Activated gamma-delta T cell (primary cell): Measurements from ENCODE around the gene ZFP36L2.
A peak's percentile ranks its signal among the peaks of the same experiment; 100 is the strongest.

Source experiments
- DNase-seq: peaks from one replicate; lab custom pipeline; 2025; lab: John Stamatoyannopoulos, UW

Gene ZFP36L2

DNA sequence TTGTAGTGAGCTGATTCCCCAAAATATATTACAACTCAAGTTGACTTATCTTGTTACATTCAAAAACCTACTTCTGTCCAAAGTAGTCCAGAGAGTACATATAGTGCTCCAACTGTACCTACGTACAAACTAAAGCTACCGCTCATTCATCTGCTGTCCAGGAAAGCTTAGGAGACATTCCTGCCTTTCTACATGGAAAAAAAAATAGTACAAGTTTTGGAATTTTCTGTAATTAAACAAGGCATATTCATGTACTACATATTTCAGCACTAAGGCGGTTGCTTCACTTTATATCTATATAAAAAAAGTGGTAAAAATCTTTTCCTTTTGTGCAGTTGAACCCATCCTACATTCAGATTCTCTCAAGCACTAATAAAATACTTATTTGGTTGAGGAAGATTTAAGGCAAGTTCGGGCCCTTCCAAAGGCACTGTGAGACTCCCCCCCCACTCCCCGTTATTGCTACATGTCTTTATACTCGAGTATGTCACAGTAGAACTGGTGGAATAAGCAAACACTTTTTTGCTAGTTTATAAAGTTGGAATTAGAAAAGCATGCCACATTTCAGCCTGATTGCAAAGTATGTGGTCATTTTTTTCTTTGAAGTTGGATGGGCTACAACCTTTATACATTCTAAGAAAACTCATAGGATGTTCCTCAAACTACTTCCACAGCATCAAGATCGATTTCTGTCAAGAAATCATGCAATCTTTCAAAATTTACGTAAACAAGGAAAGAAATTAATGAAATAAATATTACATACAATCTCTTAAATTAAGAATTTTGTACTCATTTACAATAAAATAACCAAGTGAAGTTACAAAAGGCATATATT is 3.7 kb downstream of the ZFP36L2 start:
- DNase-seq: no peak

DNA sequence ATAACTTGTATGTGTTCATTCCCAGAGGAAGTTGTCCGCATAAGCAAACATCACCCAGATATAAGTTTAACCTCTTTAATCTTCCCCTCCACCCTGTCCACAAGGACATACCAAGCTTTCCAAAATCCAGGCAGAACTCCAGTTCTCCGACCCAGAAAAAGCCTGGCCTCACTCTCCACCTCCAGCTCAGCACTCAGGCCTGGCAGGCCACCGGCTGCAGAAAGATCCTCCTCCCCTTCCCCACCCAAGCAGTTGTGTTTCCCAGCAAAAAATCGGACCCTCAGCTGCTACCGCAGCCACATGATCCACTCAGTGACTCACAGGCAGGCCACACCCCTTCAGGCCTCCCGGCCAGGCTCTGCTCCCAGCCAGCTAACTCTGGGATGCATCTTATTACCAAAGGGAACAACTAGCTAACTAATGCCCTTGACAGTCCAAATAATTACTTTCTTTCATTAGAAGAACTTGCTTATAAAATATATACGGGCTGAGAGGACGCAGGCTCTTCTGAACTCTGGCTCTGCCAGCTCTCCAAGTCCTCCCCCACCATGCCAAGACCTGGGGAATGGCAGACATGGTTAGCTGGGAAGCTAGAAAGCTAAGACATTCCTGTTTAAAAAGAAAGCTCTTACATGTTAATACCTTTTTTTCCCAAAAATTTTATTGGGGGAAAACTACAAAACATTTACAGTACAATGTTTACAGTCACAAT is 4.5 kb downstream of the ZFP36L2 start:
- peak; percentile 18 for DNase-seq

DNA sequence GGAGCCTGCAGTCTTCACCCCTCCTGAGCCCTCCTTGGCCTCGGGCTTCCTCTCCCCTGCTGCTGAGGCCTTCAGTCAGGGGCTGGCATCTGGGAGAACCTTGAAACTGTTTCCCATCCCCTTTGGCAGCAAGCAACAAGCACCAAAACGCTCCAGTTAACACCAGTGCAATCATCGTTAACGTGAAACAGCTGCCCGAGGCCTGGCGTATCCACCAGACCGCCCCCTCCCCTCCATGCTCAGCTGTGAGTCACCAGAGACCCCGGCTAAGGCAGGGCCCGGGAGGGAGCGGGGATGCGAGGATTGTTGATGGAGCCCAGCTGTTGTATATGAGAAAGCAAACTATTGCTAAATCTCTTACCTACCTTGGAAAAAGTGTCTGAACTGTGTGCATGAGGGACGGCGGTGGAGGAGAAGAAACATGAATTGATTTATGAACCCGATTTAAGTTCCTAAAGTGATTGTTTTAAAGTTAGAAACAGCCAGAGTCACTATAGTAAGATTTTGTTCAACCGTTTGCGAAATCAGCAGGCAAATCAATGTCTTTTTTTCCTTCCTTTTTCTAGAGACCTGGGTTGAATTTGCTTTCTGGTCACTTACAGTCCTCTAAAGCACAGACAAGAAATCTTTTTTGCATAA is 5.2 kb downstream of the ZFP36L2 start:
- DNase-seq: no peak

DNA sequence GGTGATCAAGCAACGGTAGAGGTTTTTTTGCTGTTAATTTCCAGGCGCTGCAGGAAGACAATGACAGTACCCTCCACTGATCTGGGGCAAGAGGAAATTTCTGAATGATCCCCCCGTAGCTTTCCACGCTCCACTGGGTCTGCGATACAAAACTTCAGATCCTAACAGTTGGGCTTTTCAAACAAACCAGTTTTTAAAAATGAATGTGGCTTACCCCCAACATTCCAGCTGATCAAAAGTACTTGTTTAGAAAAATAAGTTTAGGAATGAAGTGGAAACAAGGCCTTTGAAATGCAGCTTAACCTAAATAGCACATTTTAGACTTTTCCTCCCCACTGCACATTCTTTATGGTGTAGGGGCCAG is 5.7 kb downstream of the ZFP36L2 start:
- no peak for DNase-seq

DNA sequence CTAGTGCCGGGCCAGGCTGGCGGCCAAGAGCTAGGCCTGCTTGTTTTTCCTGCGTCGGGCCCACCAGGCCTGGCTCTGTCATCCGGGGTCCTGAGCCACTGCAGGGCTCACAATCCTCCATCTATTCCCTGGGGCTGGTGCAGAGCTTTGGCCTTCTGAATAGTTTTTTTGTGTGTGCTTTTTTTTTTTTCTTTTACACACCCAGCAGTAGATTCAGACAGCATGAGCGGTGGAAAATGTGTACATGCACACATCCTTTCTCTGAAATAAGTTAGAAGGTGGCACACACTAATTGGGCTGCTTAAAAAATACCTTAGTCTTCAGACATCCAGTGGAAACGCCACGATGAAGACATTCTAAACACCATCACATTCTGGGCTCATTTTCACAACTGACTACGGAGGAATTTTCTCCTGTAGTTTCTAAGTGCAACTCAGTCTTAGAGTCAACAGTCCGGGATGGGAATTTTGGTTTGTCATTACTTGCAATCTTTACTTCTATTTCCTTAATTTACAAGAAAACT is 6.1 kb downstream of the ZFP36L2 start:
- no peak for DNase-seq

DNA sequence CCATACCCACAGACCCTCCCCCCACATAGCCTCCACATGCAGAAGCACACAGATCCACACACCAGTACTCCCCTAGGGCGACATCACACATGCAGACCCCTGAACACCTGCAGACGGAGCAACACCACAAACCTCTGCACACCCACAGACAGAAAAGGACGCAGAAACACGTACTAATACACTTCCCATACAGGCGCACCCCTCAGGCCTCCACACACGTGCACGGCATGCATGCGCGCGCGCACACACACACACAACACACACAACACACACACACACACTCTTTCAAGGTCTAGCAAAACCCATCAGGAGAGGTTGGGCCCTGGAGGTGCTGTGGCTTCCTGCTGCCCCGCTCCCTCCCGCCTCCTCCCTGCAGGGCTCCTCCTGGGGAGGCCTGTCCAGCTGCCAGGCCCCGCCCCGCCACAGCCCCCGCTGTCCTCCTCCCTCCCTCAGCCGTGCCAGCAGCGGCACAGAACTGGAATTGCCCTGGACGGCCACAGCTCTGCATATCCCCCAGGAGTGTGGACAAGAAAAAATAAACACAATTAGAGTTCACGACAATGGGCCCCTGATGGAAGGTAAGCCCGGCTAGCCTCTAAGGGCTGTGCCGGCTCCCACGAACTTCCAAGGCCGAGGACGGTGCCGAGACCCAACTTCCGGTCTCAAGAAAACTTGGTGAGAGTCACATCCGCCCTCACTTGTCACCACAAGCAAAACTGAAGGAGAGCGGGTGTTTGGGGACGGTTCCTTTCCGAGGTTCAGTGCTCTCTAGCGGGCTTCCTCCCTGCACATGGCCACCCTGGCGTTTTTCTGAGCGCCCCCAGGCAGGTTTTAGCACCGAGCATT is 6.8 kb downstream of the ZFP36L2 start:
- DNase-seq: peak; percentile 61

DNA sequence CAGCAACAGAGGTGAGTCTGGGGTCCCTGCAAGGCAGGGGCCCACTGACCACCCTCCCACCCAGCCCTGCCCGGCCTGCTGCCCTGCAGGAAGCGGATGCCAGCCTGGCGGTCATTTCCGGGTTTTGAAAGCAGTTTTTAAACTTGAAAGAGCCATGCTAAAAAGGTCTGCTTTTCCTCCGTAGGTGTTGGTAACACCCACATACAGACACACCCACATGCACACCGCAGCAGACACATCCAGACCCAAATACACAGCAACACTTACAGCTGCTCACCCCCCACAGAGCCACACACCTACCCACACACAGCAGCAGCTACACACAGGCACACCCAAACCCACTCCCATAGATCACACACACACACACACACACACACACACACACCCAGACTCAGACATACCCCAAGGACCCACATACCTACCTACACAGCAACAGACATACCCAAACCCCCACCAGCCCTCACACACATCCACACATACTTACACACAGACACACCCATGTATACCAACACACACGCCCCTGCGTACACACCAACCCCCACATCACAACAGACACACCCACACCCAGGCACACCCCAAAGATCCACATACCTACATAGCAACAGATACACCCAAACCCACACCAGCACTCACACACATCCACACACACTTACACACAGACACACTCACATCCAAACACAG is 7.6 kb downstream of the ZFP36L2 start:
- DNase-seq: peak; percentile 36

DNA sequence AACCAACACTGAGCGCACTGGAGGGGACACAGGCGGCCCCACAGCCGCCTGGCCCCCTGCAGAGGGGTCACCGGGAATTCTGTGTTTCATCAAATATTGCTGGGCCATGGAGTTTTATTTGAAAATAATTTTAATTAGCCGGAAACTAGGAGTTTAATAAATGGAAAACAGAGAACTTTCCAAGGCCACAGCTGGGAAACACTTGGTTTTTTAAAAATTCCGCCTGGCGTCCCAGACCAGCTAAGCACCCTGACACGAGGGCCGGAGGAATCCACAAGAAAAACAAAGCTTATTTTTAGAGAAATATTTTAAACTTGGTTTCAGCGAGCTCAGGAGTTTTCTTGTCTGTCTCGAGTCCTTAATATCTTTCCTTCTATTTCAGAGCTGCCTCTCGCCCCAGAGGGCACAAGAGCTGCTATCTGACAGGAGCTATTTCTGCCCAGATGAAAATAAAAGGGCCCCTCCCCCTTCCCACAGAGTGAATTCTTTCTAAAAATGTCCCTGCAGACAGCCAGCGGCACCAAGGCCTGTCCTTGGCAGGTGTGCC is 8.2 kb downstream of the ZFP36L2 start:
- DNase-seq: no peak

DNA sequence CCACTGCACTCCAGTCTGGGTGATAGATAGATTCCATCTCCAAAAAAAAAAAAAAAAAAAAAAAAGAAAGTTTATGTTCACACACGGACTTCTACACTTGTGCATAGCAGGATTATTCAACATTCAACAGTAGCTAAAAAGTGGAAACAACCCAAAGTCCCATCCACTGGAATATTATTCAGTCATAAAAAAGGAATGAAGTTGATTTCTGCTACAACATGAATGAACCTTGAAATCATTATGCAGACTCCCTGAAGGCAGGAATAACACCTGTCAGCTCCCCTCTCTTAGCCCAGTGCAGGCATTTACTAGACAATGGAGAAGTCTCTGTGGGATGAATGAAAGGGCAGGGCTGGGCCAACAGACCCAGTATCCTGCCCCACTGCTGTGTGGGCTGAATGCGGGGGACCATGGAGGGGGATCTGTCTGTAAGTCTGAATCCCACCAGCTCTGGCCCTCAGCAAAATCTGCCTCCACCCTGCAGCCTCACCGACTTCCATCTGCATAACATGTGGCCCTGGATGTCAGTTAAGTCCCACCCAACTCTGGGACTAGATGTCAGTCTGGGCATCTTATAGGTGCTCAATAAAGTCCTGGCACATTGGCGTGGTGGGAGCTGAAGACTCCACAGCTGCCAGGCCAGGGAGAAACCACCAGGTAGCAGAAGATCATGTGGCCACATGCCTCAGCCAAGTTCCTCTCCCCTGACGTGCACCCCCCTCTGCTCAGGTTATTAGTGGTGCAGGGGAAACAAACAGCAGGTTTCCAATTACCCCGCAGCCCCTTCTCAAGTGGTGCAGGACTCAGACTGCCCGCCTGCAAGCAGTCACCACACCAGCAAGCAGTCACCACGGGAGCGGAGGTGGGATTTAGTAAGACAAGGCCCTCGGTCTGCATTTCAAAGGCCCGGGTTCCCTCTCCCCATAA is 8.9 kb downstream of the ZFP36L2 start:
- DNase-seq: no peak

DNA sequence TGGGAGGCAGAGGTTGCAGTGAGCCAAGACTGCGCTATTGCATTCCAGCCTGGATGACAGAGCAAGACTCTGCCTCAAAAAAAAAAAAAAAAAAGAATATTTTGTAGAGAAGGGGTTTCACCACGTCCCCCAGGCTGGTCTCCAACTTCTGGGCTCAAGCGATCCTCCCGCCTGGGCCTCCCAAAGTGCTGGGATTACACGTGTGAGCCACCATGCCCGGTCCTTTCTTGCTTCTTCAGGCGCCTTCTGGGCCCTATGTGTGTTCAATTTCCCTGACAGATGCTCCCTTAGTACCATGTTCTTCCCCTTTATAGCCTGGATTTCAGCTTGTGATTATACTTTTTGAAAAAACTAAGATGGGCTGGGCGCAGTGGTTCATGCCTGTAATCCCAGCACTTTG is 9.8 kb downstream of the ZFP36L2 start:
- DNase-seq: no peak

DNA sequence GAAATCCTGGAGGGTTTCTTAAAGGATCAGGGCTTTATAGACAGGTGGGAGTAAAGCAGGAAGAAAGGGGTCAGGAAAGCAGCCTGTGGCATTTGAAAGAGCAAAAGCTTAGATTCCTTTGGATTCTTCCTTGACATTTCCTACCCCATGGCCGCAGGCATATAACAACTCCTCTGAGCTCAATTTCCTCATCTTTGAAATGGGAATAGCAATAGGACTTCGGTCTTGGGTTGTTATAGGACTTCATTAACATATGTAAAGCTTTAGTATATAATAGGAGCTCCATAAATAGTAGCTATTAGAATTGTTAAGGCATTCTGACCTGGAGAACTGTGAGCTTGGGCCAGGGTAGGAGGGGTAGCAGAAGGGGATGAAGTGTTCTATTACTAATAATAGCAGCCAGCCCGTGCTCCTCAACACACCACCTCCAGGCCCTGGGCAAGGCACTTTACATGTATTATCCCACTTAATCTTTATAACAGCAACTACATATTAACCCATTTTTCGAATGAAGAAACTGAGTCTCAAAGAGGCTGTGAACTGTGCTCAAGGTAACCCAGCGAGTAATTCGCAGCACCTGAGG is 10.6 kb downstream of the ZFP36L2 start:
- no peak for DNase-seq

DNA sequence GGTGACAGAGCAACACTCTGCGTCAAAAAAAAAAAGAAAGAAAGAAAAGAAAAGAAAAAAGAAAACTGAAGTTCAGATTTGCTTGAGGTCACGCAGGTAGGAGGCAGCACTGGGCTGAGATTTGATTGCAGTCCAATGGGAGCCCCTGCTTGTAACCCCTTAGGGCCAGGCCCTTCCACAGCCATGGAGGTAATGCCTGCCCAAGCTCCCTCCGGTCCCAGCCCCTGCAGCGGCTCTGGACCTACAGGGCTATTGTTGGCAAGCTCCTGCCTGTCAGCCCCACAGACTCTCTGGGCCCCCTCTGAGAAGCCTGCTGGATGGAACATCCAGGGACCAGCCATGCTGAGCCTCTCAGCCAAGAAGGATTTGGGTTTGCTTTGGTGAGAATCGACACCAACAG is 12.2 kb downstream of the ZFP36L2 start:
- DNase-seq: no peak

DNA sequence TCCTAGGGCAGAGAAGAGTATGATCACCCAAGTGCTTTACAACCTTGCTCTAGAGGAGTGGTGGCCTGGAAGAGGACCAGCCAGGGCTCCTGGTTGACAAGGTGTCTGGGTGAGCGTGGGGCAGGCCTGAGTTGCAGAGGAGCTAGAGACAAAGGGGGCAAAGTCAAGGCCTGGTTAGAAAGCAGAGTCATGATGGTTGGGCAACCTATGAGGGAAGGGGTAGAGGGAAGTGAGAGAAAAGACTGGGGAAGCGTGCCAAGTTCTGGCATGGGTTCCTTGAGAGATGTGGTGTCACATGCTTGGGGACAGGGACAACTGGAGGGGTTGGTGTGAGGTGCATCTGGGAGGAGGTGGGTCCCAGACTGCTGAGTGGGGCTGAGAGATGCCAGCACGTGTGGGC is 13.5 kb downstream of the ZFP36L2 start:
- DNase-seq: no peak

DNA sequence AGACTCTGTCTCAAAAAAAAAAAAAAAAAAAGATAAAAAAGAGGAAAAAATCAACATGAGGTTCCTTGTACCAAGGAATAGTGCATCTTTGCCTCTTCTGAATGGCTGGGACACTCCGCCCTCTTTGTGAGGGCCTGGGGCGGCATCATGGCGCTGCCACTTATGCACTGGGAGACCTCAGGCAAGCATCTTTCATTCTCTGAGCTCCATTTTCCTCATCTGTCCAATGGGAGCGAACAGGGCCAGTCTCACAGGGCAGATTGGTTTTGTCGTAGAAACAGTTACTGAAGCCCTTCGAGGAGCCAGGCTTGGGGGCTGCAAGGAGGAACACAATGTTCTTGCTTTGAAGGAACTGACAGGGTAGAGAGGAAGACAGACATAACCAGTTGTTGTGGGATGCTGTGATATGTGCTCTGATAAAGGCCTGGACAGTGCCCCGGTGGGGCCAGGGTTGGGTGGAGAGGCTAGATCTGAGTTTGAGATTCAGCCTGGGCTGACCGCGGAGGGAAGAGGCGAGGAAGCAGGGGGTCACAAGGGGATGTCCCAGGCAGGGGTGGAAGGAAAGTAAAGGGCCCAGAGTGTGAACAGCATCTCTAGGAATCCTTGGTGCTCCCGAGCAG is 14.1 kb downstream of the ZFP36L2 start:
- DNase-seq: no peak

DNA sequence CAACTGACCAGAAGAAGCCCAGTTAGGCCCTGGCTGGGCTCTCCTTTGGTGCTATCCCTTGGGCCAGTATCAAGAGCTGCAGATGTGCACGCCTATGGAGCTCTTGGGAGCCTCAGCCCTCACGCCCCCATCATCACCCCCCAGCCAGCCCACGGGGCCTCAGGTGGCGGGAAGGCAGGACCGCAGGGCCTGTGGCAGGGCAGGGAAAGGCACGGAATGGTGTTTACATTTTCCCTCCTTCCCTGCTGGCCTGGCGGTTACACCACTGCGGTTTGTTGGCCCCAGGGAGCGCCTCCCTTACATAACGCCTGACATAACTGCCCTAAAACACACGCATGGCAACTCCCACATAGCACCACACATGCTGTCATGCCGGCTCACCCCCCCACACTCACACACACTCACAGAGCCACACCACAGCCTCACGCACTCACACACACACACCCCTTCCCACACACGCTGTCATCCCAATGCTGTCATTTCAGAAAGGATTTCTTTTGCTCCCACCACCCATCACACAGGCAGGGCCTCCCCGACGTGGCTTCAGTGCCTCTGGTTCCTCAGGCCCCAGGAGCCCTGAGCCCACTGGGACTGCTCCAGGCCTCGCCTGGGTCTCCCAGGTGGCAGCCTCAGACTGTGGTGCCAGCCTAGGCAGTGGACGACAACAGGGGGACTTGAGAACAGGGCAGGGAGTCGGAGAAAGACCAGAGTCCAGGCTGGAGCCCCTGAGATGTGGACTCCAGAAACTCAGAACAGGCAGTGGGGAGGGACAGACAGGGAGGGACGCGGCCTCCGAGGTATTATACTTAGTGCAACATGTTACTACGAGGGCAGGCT is 15.7 kb downstream of the ZFP36L2 start:
- DNase-seq: no peak

DNA sequence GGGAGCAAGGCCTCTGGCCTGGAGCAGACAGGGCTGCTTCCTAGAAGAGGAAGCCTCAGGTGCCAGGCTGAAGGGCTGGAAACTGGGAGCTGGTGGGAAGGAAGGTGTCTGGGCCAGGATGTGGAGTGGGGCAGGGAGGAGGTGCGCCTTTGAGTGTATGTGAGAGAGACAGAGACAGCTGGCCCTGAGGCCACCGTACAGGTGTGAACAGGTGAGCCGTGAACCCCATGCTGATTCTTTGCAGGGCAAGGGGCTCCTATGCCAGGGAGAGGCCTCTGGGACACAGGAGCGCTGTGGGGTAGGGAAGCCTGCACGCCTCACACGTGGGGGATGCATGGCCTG is 16.3 kb downstream of the ZFP36L2 start:
- no peak for DNase-seq

DNA sequence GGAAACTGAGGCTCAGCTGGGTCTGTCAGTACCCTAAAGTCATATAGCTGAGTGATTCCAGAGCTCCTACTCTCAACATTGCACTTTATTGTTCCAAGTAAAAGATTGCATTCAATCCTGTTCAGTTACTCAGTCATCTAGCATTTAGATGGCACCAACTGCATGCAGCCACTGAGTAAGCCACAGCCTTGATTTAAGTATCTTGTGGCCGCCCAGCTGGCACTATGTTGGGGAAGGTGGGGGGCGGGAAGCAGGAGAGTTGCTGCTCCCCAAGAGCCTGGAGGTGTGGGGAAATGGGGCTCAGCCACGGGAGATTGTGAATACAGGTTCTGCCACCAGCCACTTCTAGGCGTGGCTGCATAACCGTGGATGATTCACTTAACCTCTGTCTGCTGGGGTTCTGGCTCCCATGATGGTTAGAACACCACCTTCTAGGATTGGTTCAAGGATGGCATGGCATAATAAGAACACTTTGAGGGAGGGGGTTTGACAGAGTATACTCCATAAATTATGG is 17.1 kb downstream of the ZFP36L2 start:
- no peak for DNase-seq
